Activated CD8-positive, alpha-beta memory T cell treated with anti-CD3 and anti-CD28 coated beads, Interleukin-2, amount 50 U/mL, for 1 hour (primary cell): ENCODE results near the gene SMARCA4.
"Not testable (repeated sequence)": the region's sequence is repeated elsewhere in the genome, so short reads cannot be mapped to it uniquely, and the experiment has no call there.

Experiments
- DNase-seq: peaks from one replicate; pipeline ENCODE4 v3.0.0-alpha.2; 2020; ENCODE audit errors: extremely low read depth

SMARCA4 gene

GRCh38 chr19:10976131-10976892, 15.5 kb downstream of the SMARCA4 start:
- DNase-seq: no peak

DNA sequence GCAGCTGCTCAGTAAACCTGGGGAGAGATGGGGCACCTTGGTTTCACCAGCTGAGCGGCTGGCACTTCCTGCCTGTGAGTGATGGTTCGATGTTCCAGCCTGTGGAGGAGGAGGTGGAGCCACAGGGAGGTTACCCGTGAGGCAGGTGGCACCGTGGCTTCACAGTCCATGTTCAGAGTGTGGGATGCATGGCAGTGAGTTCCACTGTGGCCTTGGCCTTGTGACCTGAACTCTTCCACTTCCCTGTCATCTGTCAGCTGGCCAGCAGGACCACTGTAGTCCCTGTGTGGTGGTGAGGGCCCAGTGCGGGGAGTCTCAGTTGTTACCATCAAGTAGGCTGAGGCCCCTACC, 16.9 kb downstream of the SMARCA4 start:
- no peak for DNase-seq

DNA sequence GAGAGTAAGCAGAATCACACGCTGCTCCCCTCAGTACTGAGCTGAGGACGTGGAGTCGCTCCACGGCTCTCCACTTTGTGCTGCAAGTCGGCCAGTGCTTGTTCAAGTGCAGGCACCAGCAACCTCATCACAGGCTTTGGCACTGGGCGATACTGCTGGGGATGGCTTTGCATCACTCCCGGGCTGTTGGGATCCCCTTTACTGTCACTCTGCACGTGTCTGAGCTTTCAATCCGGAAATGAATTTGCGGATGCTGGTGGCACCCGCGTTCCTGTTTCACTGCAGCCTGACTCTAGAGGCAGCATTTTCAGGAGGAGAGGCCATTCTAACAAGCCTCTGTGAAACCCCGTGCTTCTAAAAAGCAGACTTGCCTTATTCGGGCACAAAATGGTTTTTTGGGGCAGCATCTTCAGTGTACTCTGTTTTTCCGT, 19.1 kb downstream of the SMARCA4 start:
- no peak for DNase-seq

- no peak for DNase-seq
Measured at GRCh38 chr19:10981252-10981895, 20.5 kb downstream of the SMARCA4 start.

DNA sequence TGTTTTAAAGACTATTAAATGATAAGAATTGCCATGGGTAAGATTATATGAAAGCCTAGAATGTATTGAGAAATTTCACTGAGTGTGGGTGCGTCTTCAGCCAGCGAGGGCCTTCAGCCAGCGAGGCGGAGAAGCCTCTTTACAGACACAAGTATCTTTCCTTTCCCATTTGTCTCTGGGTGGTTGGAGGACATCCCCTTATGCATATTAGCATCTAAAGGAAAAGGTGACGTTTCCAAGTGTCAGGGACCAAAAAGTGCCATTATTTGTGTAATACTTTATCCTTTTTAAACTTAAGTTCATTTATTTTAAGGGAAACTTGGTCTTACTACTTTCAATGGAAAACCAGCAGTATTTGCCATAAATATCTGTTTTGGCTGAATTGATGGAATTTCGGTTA, 22.2 kb downstream of the SMARCA4 start:
- no peak for DNase-seq

- DNase-seq: no peak
Measured at GRCh38 chr19:10984166-10984735, 23.4 kb downstream of the SMARCA4 start.

DNA sequence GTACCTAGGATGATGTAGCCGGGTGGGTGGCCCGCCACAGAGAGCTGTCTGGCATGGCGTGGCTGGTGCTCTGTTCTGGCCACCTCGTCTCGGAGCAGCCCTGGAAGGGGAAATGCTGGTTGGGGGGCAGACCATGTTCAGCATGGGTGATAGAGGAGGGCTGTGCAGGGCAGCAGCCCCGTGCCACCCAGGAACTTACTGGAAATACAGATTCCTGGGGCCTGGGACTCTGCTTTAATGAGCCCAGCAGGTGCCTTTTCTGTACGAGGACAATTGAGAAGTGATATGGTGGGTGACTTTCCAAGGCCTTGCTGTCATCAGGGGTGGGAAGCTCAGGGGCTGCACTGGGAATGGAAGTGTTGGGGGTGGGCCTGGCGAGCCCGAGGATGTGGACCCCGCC, 24.7 kb downstream of the SMARCA4 start:
- no peak for DNase-seq

- no peak for DNase-seq
Measured at GRCh38 chr19:10986301-10987127, 25.7 kb downstream of the SMARCA4 start.

GRCh38 chr19:10987571-10988297, 26.9 kb downstream of the SMARCA4 start:
- DNase-seq: no peak

- no peak for DNase-seq
Measured at GRCh38 chr19:10988380-10988779, 27.6 kb downstream of the SMARCA4 start.

DNA sequence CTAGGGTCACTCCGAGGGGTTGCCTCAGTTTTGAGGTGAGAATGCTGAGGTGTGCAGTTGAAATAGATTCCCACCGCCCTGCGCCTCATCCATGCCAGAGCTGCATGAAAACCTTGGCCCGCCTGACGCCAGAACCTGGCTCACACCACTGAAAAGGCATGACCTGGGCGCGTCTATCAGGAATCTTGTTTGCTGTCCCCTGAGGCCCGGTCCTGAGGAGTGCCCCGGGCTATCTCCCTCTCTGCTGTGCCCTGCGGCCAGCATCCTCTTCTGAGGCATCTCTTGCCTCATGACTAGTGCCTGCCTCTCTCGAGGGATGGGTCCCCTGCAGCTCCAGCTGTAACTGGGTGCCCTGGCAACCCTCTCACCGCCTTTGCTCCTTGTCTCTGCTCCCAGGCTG, 28.1 kb downstream of the SMARCA4 start:
- DNase-seq: no peak

DNA sequence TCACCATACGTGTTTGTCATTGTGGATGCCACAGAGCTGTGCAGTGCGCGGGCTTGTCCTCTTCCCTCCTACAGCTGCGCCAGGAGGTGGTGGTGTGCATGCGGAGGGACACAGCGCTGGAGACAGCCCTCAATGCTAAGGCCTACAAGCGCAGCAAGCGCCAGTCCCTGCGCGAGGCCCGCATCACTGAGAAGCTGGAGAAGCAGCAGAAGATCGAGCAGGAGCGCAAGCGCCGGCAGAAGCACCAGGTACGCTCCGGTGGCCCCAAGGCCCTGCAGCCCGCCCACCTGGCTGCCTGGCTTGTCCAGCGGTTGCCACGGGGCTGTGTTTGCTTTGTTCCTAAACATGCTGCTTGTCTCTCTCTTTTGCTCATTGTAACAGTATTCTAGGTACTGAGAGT, 30.2 kb downstream of the SMARCA4 start:
- DNase-seq: no peak

DNA sequence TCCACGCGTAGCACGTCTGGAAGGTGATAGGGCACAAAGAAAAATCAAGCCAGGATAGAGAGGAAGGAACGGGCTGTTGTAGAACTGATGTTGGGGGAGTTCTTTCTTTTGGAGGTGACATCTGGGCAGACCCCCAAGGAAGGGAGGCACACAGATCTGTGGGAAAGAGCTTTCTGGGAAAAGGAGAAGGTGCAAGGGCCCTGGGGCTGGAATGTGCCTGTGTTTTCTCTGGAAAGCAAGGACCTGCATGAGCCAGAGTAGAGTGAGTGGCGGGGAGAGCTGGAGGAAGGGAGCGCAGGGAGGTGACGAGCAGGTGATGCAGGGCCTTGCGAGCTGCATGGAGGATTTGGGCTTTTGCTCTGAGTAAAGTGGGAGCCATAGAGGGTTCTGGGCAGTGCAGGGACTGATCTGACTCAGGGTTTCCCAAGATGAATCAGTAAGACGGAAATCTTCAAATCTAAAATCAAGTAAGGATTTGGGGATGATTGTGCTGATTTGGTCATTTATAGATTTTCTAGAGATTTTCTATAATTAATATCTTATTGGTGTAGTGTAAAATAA, 30.8 kb downstream of the SMARCA4 start:
- no peak for DNase-seq

- DNase-seq: not testable (repeated sequence)
Measured at GRCh38 chr19:10992174-10992573, 31.3 kb downstream of the SMARCA4 start.

GRCh38 chr19:10995926-10996600, 35.2 kb downstream of the SMARCA4 start:
- no peak for DNase-seq

GRCh38 chr19:10998045-10998533, 37.3 kb downstream of the SMARCA4 start:
- DNase-seq: no peak

GRCh38 chr19:10998666-10999065, 37.8 kb downstream of the SMARCA4 start:
- DNase-seq: no peak

GRCh38 chr19:11005521-11005920, 44.7 kb downstream of the SMARCA4 start:
- DNase-seq: no peak

GRCh38 chr19:11007385-11007784, 46.6 kb downstream of the SMARCA4 start:
- no peak for DNase-seq

GRCh38 chr19:11007962-11008532, 47.2 kb downstream of the SMARCA4 start:
- DNase-seq: no peak
